Measurements from ENCODE around the gene TBC1D1. TPM values are rescaled to one million over a fixed set of nuclear protein-coding genes. Genes with fewer than 3 reads are reported as not detected.

Gene TBC1D1
- total and polyA plus RNA-seq, 3 experiments from 2014 or later: 26.7 to 76.1 (median 73.1) TPM

DNA sequence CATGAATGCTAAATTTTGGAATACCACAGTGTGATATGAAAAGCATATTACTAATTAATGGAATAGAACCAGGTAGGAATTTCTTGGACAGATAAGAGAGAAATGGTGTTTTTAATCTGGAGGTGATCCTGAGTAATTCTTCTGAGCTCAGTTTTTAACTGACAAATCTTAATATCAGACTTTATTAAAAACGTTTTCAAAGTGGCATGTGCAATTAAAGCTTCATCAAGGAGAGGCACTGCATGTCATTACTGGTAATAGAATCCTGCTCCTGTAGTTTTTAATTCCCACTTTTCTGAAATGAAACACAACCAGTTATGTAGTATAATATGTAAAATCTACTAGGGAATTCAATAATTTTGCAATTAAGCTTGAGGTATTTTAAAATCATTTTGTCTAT lies 62.3 kb downstream of the TBC1D1 start:
- Mint-ChIP-seq H3K36me3 (peaks cover 10 to 37% (median 24%) of the 10 kb centered on the region in 3 donors), H3K4me1 (peaks cover 10 to 15% (median 14%) of the 10 kb centered on the region in 3 donors), H3K4me3 (no peak overlapping the region), H3K9me3 (no peaks in the 10 kb centered on the region), H3K27me3 (no peaks in the 10 kb centered on the region), H3K27ac (no peak overlapping the region)
- no peak overlapping the region for H3K27ac ChIP-seq (ENCODE audit: low read depth, low read length)
- H3K4me3 ChIP-seq (ENCODE audit: low read length): no peak overlapping the region
- no peak for DNase-seq
- H3K27me3 ChIP-seq (ENCODE audit: insufficient read depth, low read length, poor library complexity, severe bottlenecking): no peaks in the 10 kb centered on the region
- H3K9me3 ChIP-seq (ENCODE audit: low read length): no peaks in the 10 kb centered on the region
- ChIA-PET POLR2A (no interaction called here), CTCF (interaction anchor here (0.9 kb wide), 1 partner anchor 25 kb away, joined by 3 read pairs; no protein-coding TSS in a partner anchor)
- H3K4me1 ChIP-seq (ENCODE audit: insufficient read depth, low read length): no peaks in the 10 kb centered on the region
- no peaks in the 10 kb centered on the region for H3K36me3 ChIP-seq (ENCODE audit: insufficient read depth, low read length)

GRCh38 chr4:37953620-37954293 lies 62.9 kb downstream of the TBC1D1 start:
- Histone ChIP-seq H3K4me3 (ENCODE audit: low read length) (no peak overlapping the region), H3K27ac (ENCODE audit: low read depth, low read length) (no peak overlapping the region), H3K9me3 (ENCODE audit: low read length) (no peaks in the 10 kb centered on the region), H3K36me3 (ENCODE audit: insufficient read depth, low read length) (no peaks in the 10 kb centered on the region), H3K27me3 (ENCODE audit: insufficient read depth, low read length, poor library complexity, severe bottlenecking) (no peaks in the 10 kb centered on the region), H3K4me1 (ENCODE audit: insufficient read depth, low read length) (no peaks in the 10 kb centered on the region)
- no peak for DNase-seq
- CTCF ChIA-PET: interaction anchor here (0.9 kb wide), 1 partner anchor 24 kb away, joined by 3 read pairs; no protein-coding TSS in a partner anchor
- POLR2A ChIA-PET: no interaction called here
- H3K27me3 Mint-ChIP-seq: no peaks in the 10 kb centered on the region
- H3K4me3 Mint-ChIP-seq: no peak overlapping the region
- peaks cover 10 to 35% (median 26%) of the 10 kb centered on the region in 3 donors for H3K36me3 Mint-ChIP-seq
- H3K27ac Mint-ChIP-seq: peak overlapping the region in 1 of 8 donors; percentile 42
- H3K4me1 Mint-ChIP-seq: peaks cover 6 to 12% (median 8%) of the 10 kb centered on the region in 3 donors
- no peaks in the 10 kb centered on the region for H3K9me3 Mint-ChIP-seq

- no peaks in the 10 kb centered on the region for H3K27me3 Mint-ChIP-seq
- ChIA-PET CTCF (no interaction called here), POLR2A (no interaction called here)
- peaks cover 10 to 19% (median 18%) of the 10 kb centered on the region in 3 donors for H3K36me3 Mint-ChIP-seq
- no peak overlapping the region for H3K27ac ChIP-seq (ENCODE audit: low read depth, low read length)
- no peaks in the 10 kb centered on the region for H3K27me3 ChIP-seq (ENCODE audit: insufficient read depth, low read length, poor library complexity, severe bottlenecking)
- H3K9me3 ChIP-seq (ENCODE audit: low read length): no peaks in the 10 kb centered on the region
- no peaks in the 10 kb centered on the region for H3K9me3 Mint-ChIP-seq
- H3K4me3 Mint-ChIP-seq: no peak overlapping the region
- DNase-seq: no peak
- no peak overlapping the region for H3K4me3 ChIP-seq (ENCODE audit: low read length)
- H3K27ac Mint-ChIP-seq: no peak overlapping the region
- H3K36me3 ChIP-seq (ENCODE audit: insufficient read depth, low read length): no peaks in the 10 kb centered on the region
- peaks cover 3 to 6% (median 6%) of the 10 kb centered on the region in 3 donors for H3K4me1 Mint-ChIP-seq
- no peaks in the 10 kb centered on the region for H3K4me1 ChIP-seq (ENCODE audit: insufficient read depth, low read length)
These were observed 66.1 kb downstream of the TBC1D1 start for GRCh38 chr4:37956941-37957340.

GRCh38 chr4:37958932-37959331 lies 68.0 kb downstream of the TBC1D1 start:
- no peaks in the 10 kb centered on the region for H3K4me1 ChIP-seq (ENCODE audit: insufficient read depth, low read length)
- Mint-ChIP-seq H3K27me3 (no peaks in the 10 kb centered on the region), H3K4me3 (no peak overlapping the region), H3K4me1 (peaks cover 5 to 9% (median 7%) of the 10 kb centered on the region in 3 donors), H3K9me3 (no peaks in the 10 kb centered on the region), H3K27ac (peak overlapping the region in 1 of 8 donors; percentile 55), H3K36me3 (peaks cover 0 to 9% (median 1%) of the 10 kb centered on the region in 3 donors)
- CTCF ChIA-PET: no interaction called here
- no peaks in the 10 kb centered on the region for H3K27me3 ChIP-seq (ENCODE audit: insufficient read depth, low read length, poor library complexity, severe bottlenecking)
- H3K36me3 ChIP-seq (ENCODE audit: insufficient read depth, low read length): no peaks in the 10 kb centered on the region
- H3K27ac ChIP-seq (ENCODE audit: low read depth, low read length): no peak overlapping the region
- no peak for DNase-seq
- no peaks in the 10 kb centered on the region for H3K9me3 ChIP-seq (ENCODE audit: low read length)
- POLR2A ChIA-PET: no interaction called here
- no peak overlapping the region for H3K4me3 ChIP-seq (ENCODE audit: low read length)

GRCh38 chr4:37960098-37960497 lies 69.2 kb downstream of the TBC1D1 start, which contains the start of gene PTTG2:
Gene PTTG2, plus strand, starts transcription at chr4:37960398. Its CDS starts 37 bp downstream, at chr4:37960435.
- Histone ChIP-seq H3K4me3 (ENCODE audit: low read length) (no peak within 1 kb of the TSS), H3K36me3 (ENCODE audit: insufficient read depth, low read length) (no peaks in the 10 kb centered on the region), H3K9me3 (ENCODE audit: low read length) (no peaks in the 10 kb centered on the region), H3K27ac (ENCODE audit: low read depth, low read length) (no peak within 1 kb of the TSS), H3K27me3 (ENCODE audit: insufficient read depth, low read length, poor library complexity, severe bottlenecking) (no peaks in the 10 kb centered on the region), H3K4me1 (ENCODE audit: insufficient read depth, low read length) (no peaks in the 10 kb centered on the region)
- peak within 1 kb of the TSS in 1 of 8 donors; percentile 79 for H3K27ac Mint-ChIP-seq
- no peak within 1 kb of the TSS for H3K4me3 Mint-ChIP-seq
- no peaks in the 10 kb centered on the region for H3K27me3 Mint-ChIP-seq
- no peak for DNase-seq
- H3K4me1 Mint-ChIP-seq: peaks cover 10 to 15% (median 13%) of the 10 kb centered on the region in 3 donors
- ChIA-PET POLR2A (no interaction called here), CTCF (no interaction called here)
- peaks cover 0 to 7% (median 1%) of the 10 kb centered on the region in 3 donors for H3K36me3 Mint-ChIP-seq
- H3K9me3 Mint-ChIP-seq: no peaks in the 10 kb centered on the region

GRCh38 chr4:37960679-37961450 lies 70.0 kb downstream of the TBC1D1 start:
- no peaks in the 10 kb centered on the region for H3K4me1 ChIP-seq (ENCODE audit: insufficient read depth, low read length)
- POLR2A ChIA-PET: no interaction called here

GRCh38 chr4:37964734-37965457 lies 74.0 kb downstream of the TBC1D1 start:
- no peaks in the 10 kb centered on the region for H3K4me1 ChIP-seq (ENCODE audit: insufficient read depth, low read length)
- no peaks in the 10 kb centered on the region for H3K36me3 ChIP-seq (ENCODE audit: insufficient read depth, low read length)
- no peaks in the 10 kb centered on the region for H3K27me3 ChIP-seq (ENCODE audit: insufficient read depth, low read length, poor library complexity, severe bottlenecking)
- H3K9me3 ChIP-seq (ENCODE audit: low read length): no peaks in the 10 kb centered on the region
- H3K9me3 Mint-ChIP-seq: no peaks in the 10 kb centered on the region
- H3K27ac ChIP-seq (ENCODE audit: low read depth, low read length): no peak overlapping the region
- H3K4me3 ChIP-seq (ENCODE audit: low read length): no peak overlapping the region
- H3K36me3 Mint-ChIP-seq: peaks cover 0 to 4% (median 2%) of the 10 kb centered on the region in 3 donors
- ChIA-PET POLR2A (no interaction called here), CTCF (no interaction called here)
- H3K4me3 Mint-ChIP-seq: no peak overlapping the region
- peak overlapping the region in 4 of 8 donors; percentile 64 to 96 (median 75) for H3K27ac Mint-ChIP-seq
- H3K27me3 Mint-ChIP-seq: no peaks in the 10 kb centered on the region
- DNase-seq: no peak
- peaks cover 15 to 25% (median 21%) of the 10 kb centered on the region in 3 donors for H3K4me1 Mint-ChIP-seq

More at GRCh38 chr4:37960679-37961450, 70.0 kb downstream of the TBC1D1 start:
- no peak for DNase-seq
- no peak overlapping the region for H3K27ac ChIP-seq (ENCODE audit: low read depth, low read length)
- Mint-ChIP-seq H3K27ac (peak overlapping the region in 1 of 8 donors; percentile 79), H3K4me3 (no peak overlapping the region), H3K36me3 (peaks cover 0 to 7% (median 1%) of the 10 kb centered on the region in 3 donors), H3K4me1 (peaks cover 13 to 19% (median 17%) of the 10 kb centered on the region in 3 donors), H3K27me3 (no peaks in the 10 kb centered on the region), H3K9me3 (no peaks in the 10 kb centered on the region)
- no peak overlapping the region for H3K4me3 ChIP-seq (ENCODE audit: low read length)
- no peaks in the 10 kb centered on the region for H3K27me3 ChIP-seq (ENCODE audit: insufficient read depth, low read length, poor library complexity, severe bottlenecking)
- CTCF ChIA-PET: no interaction called here
- H3K36me3 ChIP-seq (ENCODE audit: insufficient read depth, low read length): no peaks in the 10 kb centered on the region
- H3K9me3 ChIP-seq (ENCODE audit: low read length): no peaks in the 10 kb centered on the region

All from CD8-positive, alpha-beta memory T cell (primary cell).